GM12874 (cell line): Measurements from ENCODE around the gene METTL16.

Experiments used
- CTCF ChIP-seq: IDR thresholded peaks from 2 replicates; pipeline ENCODE4 v1.5.1; 2011; ENCODE audit warnings: low read depth, mild to moderate bottlenecking, control low read depth, low read length, moderate library complexity; ENCODE audit not compliant: insufficient read depth

METTL16 gene

GRCh38 chr17:2393954-2394749 is 117.5 kb downstream of the METTL16 start:
- TF ChIP-seq CTCF = no peak

- TF ChIP-seq CTCF = no peak
Measured at GRCh38 chr17:2393174-2393953, 118.3 kb downstream of the METTL16 start.

- TF ChIP-seq CTCF = no peak
Measured at GRCh38 chr17:2392252-2393173, 119.2 kb downstream of the METTL16 start.

- no peak for TF ChIP-seq CTCF
Measured at GRCh38 chr17:2391597-2392251, 120.0 kb downstream of the METTL16 start.

- no peak for TF ChIP-seq CTCF
Measured at GRCh38 chr17:2390199-2390836, 121.4 kb downstream of the METTL16 start.

GRCh38 chr17:2388683-2389055 is 123.0 kb downstream of the METTL16 start:
- no peak for TF ChIP-seq CTCF
